A204.1 (cell line): Measurements from ENCODE around the gene TAGAP.

Source experiments
- FAIRE-seq: peaks from 2 replicates; lab custom pipeline; 2012; peaks lifted over from hg19 to GRCh38; lab: Jason Lieb, UNC

TAGAP gene

GRCh38 chr6:159071843-159072769 is 27.3 kb upstream of the TAGAP start:
- no peak for FAIRE-seq

- no peak for FAIRE-seq
Measured at GRCh38 chr6:159068904-159069578, 24.2 kb upstream of the TAGAP start.

- FAIRE-seq: no peak
Measured at GRCh38 chr6:159067334-159067733, 22.5 kb upstream of the TAGAP start.

GRCh38 chr6:159066483-159066882 is 21.7 kb upstream of the TAGAP start:
- no peak for FAIRE-seq

- FAIRE-seq: no peak
Measured at GRCh38 chr6:159065759-159066329, 21.1 kb upstream of the TAGAP start.

GRCh38 chr6:159065091-159065490 is 20.3 kb upstream of the TAGAP start:
- FAIRE-seq: no peak

- no peak for FAIRE-seq
Measured at GRCh38 chr6:159064477-159064876, 19.7 kb upstream of the TAGAP start.

- no peak for FAIRE-seq
Measured at GRCh38 chr6:159063549-159063948, 18.8 kb upstream of the TAGAP start.

- FAIRE-seq: no peak
Measured at GRCh38 chr6:159062976-159063375, 18.2 kb upstream of the TAGAP start.

- no peak for FAIRE-seq
Measured at GRCh38 chr6:159062564-159062945, 17.8 kb upstream of the TAGAP start.

- FAIRE-seq: no peak
Measured at GRCh38 chr6:159061805-159062563, 17.2 kb upstream of the TAGAP start.

- no peak for FAIRE-seq
Measured at GRCh38 chr6:159061146-159061545, 16.4 kb upstream of the TAGAP start.

GRCh38 chr6:159059885-159060506 is 15.2 kb upstream of the TAGAP start:
- FAIRE-seq: no peak

GRCh38 chr6:159059141-159059540 is 14.3 kb upstream of the TAGAP start:
- no peak for FAIRE-seq

GRCh38 chr6:159056899-159057298 is 12.1 kb upstream of the TAGAP start:
- no peak for FAIRE-seq

- no peak for FAIRE-seq
Measured at GRCh38 chr6:159056432-159056831, 11.6 kb upstream of the TAGAP start.

GRCh38 chr6:159056003-159056402 is 11.2 kb upstream of the TAGAP start:
- no peak for FAIRE-seq

- no peak for FAIRE-seq
Measured at GRCh38 chr6:159053781-159054398, 9.1 kb upstream of the TAGAP start.

GRCh38 chr6:159052720-159053119 is 7.9 kb upstream of the TAGAP start:
- no peak for FAIRE-seq

- no peak for FAIRE-seq
Measured at GRCh38 chr6:159047891-159048685, 3.3 kb upstream of the TAGAP start.

GRCh38 chr6:159045801-159046200 is 1.0 kb upstream of the TAGAP start:
- no peak for FAIRE-seq
